ENCODE results near the gene C12orf60. TPM values are rescaled to one million over a fixed set of nuclear protein-coding genes. Genes with fewer than 3 reads are reported as not detected.

C12orf60 gene
- total RNA-seq, 1 experiment from 2014 or later, result 1.9 TPM

GRCh38 chr12:14850929-14851663, 47.6 kb downstream of the C12orf60 start:
- Mint-ChIP-seq H3K27me3 (ENCODE audit: low read depth) (no peaks in the 10 kb centered on the region), H3K27ac (no peak overlapping the region), H3K4me1 (peaks cover 16 to 20% of the 10 kb centered on the region in 2 experiments), H3K36me3 (ENCODE audit: insufficient read depth in 1 of 3, low read depth in 3 of 3) (no peaks in the 10 kb centered on the region), H3K4me3 (no peak overlapping the region), H3K9me3 (no peaks in the 10 kb centered on the region)
- no CpG with 5 or more reads among the region's 1 CpG for WGBS (ENCODE audit: extremely low coverage, insufficient read length, low lambda C conversion rate)
- Histone ChIP-seq H2AK5ac (ENCODE audit: insufficient read length, low read length) (no peak overlapping the region), H3K27me3 (ENCODE audit: insufficient read depth, low read length) (no peaks in the 10 kb centered on the region; the same call in 1 of the 2 replicates), H3K14ac (ENCODE audit: insufficient read depth, low read length) (no peak overlapping the region), H3K18ac (ENCODE audit: insufficient read length, low read depth, low read length) (no peak overlapping the region), H2BK20ac (ENCODE audit: low read depth, low read length, poor library complexity, severe bottlenecking) (no peak overlapping the region), H3T11ph (ENCODE audit: low read length) (no peak overlapping the region), H4K8ac (replicated peaks; ENCODE audit: insufficient read length, low read depth, low read length) (no peak overlapping the region), H3K23me2 (ENCODE audit: insufficient read length, low read depth, low read length, poor library complexity, severe bottlenecking) (no peaks in the 10 kb centered on the region), H4K91ac (ENCODE audit: insufficient read length, low read depth, low read length) (no peak overlapping the region), H3K4me2 (ENCODE audit: insufficient read depth, insufficient read length, low read length) (no peak overlapping the region), H3K56ac (ENCODE audit: insufficient read length, low read depth, low read length) (no peak overlapping the region), H2BK12ac (ENCODE audit: insufficient read length, low read depth, low read length) (no peak overlapping the region), H3K79me1 (ENCODE audit: insufficient read depth, low read depth, low read length, poor library complexity, severe bottlenecking) (no peaks in the 10 kb centered on the region), H4K5ac (ENCODE audit: insufficient read length, low read depth, low read length) (no peak overlapping the region), H4K20me1 (ENCODE audit: control insufficient read depth, insufficient read depth, insufficient read length) (no peaks in the 10 kb centered on the region), H3K4ac (ENCODE audit: low read depth, low read length) (no peak overlapping the region), H3K9me3 (ENCODE audit: control insufficient read depth, low read depth, low read length) (no peaks in the 10 kb centered on the region), H2BK15ac (ENCODE audit: low read depth, low read length) (no peak overlapping the region), H3K9ac (ENCODE audit: extremely low read depth, insufficient read length, low read length) (no peak overlapping the region), H3K27ac (ENCODE audit: insufficient read length, low read depth, low read length) (no peak overlapping the region), H2BK5ac (ENCODE audit: insufficient read length, low read length) (no peak overlapping the region), H2AFZ (ENCODE audit: low read length) (no peak overlapping the region), H2BK120ac (ENCODE audit: low read depth, low read length, poor library complexity, severe bottlenecking) (no peak overlapping the region), H3K23ac (ENCODE audit: insufficient read length, low read depth, low read length) (no peak overlapping the region), H3K79me2 (ENCODE audit: insufficient read depth, low read length) (no peaks in the 10 kb centered on the region), H3K4me1 (ENCODE audit: insufficient read depth, low read length) (peaks cover 2% of the 10 kb centered on the region; the same call in 1 of the 2 replicates)
- TF ChIP-seq CTCF (conservative IDR thresholded peaks at IDR 0.05), result no peak
- DNase-seq, result no peak
